GM12873 (cell line): ENCODE results near the gene SPATS2L.

Source experiments
- TF ChIP-seq, protein P1 (sequence below): IDR thresholded peaks from 2 replicates; pipeline ENCODE4 v1.5.1; 2012; ENCODE audit warnings: low read depth, mild to moderate bottlenecking, moderate library complexity, low read length, control low read depth; ENCODE audit not compliant: insufficient read depth; ENCODE audit errors: missing control alignments

Gene SPATS2L

DNA sequence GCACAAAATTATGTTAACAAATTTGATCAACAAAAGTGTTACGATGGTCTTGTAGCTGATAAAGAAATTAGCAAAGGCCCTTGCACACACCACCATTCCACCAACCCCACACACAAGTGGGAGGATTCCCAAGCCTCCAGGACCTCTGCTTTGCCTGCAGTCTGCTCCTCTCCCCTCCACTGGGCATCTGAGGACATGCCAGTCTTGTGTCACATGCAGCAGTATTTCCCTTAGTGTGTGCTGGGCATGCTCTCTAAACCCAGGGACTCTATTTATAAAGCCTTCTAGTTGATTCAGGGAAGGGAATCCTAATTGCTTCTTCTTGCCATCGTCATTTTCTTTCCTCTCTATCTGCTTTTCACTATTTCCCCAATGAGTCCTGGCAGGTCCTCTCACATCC lies 150.1 kb downstream of the SPATS2L start:
- TF ChIP-seq, protein P1, sequence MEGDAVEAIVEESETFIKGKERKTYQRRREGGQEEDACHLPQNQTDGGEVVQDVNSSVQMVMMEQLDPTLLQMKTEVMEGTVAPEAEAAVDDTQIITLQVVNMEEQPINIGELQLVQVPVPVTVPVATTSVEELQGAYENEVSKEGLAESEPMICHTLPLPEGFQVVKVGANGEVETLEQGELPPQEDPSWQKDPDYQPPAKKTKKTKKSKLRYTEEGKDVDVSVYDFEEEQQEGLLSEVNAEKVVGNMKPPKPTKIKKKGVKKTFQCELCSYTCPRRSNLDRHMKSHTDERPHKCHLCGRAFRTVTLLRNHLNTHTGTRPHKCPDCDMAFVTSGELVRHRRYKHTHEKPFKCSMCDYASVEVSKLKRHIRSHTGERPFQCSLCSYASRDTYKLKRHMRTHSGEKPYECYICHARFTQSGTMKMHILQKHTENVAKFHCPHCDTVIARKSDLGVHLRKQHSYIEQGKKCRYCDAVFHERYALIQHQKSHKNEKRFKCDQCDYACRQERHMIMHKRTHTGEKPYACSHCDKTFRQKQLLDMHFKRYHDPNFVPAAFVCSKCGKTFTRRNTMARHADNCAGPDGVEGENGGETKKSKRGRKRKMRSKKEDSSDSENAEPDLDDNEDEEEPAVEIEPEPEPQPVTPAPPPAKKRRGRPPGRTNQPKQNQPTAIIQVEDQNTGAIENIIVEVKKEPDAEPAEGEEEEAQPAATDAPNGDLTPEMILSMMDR = no peak

GRCh38 chr2:200459101-200459500 lies 152.6 kb downstream of the SPATS2L start:
- TF ChIP-seq, protein P1 = no peak

- TF ChIP-seq, protein P1 = no peak
Observed at GRCh38 chr2:200461846-200462710, 155.6 kb downstream of the SPATS2L start.

DNA sequence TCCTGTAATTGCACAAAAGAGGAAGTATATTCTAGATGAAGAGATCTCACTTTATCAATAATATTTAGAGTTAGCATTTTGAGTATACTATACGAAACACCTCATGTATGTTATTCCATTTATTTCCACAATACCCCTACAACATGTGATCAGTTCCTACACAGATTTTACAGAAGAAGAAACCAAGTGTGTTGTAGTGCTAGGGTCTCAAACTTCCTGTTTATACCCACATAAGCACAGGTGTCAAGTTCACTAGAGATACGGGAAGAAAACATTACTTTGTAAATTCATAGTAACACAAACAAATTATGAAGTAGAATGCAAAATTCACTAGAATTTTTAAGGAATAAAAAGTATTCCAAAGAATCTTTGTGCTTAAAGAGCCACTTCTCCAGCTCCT lies 157.0 kb downstream of the SPATS2L start:
- TF ChIP-seq, protein P1 = no peak

DNA sequence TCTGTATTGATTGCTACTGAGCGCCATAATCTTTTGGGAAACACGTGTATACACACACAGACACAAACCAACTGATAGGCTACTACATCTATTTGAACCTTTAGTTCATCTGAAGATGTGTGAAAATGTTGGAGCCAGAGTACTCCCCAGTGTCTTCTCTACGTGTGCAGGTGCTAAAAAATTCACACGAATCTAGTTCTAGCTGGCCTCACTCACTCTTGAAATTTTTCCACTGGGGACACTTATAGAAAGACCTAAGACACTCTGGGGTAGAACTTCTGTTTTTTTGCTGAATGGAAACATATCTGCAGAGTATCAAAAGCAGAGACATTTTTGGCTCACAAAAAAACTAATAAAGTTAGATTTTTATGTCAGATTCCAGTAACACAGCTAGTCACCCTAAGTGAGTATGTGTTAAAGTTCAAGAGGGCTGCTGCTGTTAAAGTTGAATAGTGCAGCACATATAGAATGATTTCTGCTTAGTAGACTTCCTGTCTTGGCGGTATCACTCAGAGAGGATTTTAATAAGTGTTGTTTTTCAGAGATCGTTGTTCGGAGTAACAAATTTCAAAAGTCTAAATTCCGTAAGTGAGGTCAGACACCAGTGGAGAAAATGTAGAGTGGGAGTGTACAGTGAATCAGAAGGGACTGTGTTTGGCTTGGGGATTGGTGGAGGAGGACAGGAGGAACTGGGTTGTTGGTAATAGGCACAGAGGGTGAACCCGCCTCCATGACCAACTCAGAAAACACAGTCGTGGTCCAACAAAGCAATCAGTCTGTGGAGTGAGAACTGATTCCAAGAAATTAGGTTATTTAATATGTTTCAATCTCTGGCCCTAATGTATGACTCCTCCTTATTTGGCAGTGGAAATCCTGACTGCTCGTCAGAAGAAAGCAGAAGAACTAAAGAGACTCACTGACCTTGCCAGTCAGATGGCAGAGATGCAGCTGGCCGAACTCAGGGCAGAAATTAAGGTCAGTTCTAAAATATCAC lies 160.2 kb downstream of the SPATS2L start:
- TF ChIP-seq, protein P1 = no peak

DNA sequence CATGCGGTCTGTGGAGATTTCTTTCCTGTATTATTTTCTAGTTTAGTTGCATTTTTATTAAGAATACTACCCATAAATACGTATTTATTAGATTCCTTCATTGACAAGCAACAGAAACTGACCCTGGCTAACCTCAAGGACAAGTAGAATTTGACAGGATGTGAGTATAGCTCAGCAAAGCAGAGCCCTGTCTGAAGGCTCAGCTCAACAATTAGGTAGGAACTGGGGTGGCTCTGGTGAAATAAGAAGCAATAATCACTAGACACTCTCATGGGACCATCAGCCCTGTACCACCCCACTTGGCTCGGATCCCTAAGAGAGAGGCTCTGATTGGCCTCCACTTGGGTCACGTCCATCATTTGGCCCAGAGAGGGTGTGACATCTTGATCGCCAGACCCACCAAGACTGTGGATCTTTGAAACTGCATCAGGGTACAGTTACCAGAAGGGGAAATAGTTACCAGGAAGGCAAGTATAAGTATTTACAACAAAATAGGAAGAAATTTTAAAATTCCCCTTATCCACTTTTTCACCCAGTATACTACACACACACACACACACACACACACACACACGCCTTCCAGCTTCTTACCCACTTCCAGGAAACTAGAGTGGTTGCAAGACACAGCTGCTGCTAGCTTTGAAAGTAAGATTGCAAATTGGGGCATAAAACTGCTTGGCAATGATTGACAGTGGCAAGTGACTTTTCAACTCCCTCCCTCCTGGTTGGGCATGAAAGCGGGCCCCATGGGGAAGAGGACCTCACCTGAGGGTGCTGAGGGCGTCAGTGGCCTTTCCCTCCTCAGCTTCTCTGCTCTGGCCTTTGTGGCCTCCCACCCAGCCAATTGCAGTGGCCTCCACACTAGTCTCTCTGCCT lies 161.6 kb downstream of the SPATS2L start:
- TF ChIP-seq, protein P1 = no peak
